NOMO-1 treated with DMSO at 0.1 percent for 48 hours (cell line): ENCODE data around the gene ELAVL4.

Experiments
- DNase-seq: peaks from one replicate; lab custom pipeline; 2025; ENCODE audit not compliant: unreplicated experiment; lab: John Stamatoyannopoulos, UW

The ELAVL4 gene

GRCh38 chr1:50177994-50178393 is 69.3 kb downstream of the ELAVL4 start:
- no peak for DNase-seq

- no peak for DNase-seq
Measured at GRCh38 chr1:50179639-50180038, 70.9 kb downstream of the ELAVL4 start.

GRCh38 chr1:50180367-50180766 is 71.6 kb downstream of the ELAVL4 start:
- no peak for DNase-seq

GRCh38 chr1:50181027-50181663 is 72.4 kb downstream of the ELAVL4 start:
- no peak for DNase-seq

- DNase-seq: no peak
Measured at GRCh38 chr1:50183378-50184133, 74.8 kb downstream of the ELAVL4 start.

- DNase-seq: no peak
Measured at GRCh38 chr1:50189369-50189768, 80.6 kb downstream of the ELAVL4 start.

GRCh38 chr1:50193002-50193401 is 84.3 kb downstream of the ELAVL4 start:
- no peak for DNase-seq

GRCh38 chr1:50195205-50195604 is 86.5 kb downstream of the ELAVL4 start:
- DNase-seq: no peak

- DNase-seq: no peak
Measured at GRCh38 chr1:50196081-50196480, 87.4 kb downstream of the ELAVL4 start.

GRCh38 chr1:50197216-50197615 is 88.5 kb downstream of the ELAVL4 start:
- DNase-seq: no peak

- DNase-seq: no peak
Measured at GRCh38 chr1:50208315-50208714, 99.6 kb downstream of the ELAVL4 start.

- DNase-seq: no peak
Measured at GRCh38 chr1:50208756-50209155, 100.0 kb downstream of the ELAVL4 start.

- no peak for DNase-seq
Measured at GRCh38 chr1:50209749-50210148, 101.0 kb downstream of the ELAVL4 start.

- DNase-seq: no peak
Measured at GRCh38 chr1:50213505-50213904, 104.8 kb downstream of the ELAVL4 start.

GRCh38 chr1:50214717-50215116 is 106.0 kb downstream of the ELAVL4 start:
- DNase-seq: no peak

- DNase-seq: no peak
Measured at GRCh38 chr1:50218344-50219120, 109.8 kb downstream of the ELAVL4 start.

- DNase-seq: no peak
Measured at GRCh38 chr1:50228871-50229384, 120.2 kb downstream of the ELAVL4 start.

- no peak for DNase-seq
Measured at GRCh38 chr1:50231209-50231608, 122.5 kb downstream of the ELAVL4 start.

GRCh38 chr1:50232336-50232735 is 123.6 kb downstream of the ELAVL4 start:
- no peak for DNase-seq

GRCh38 chr1:50236656-50237055 is 127.9 kb downstream of the ELAVL4 start:
- no peak for DNase-seq

GRCh38 chr1:50237056-50237455 is 128.3 kb downstream of the ELAVL4 start:
- DNase-seq: no peak

- DNase-seq: no peak
Measured at GRCh38 chr1:50243939-50244338, 135.2 kb downstream of the ELAVL4 start.
